HG03103 (cell line): ENCODE data around the gene PFKFB2.

Source experiments
- ATAC-seq: cut with Tn5 transposase; IDR thresholded peaks from one replicate; pipeline ENCODE4 v1.9.1; 2021; ENCODE audit warnings: low read depth; ENCODE audit not compliant: unreplicated experiment

The PFKFB2 gene

GRCh38 chr1:207088161-207088560, 35.1 kb downstream of the PFKFB2 start:
- no peak for ATAC-seq

GRCh38 chr1:207088701-207089626, 35.9 kb downstream of the PFKFB2 start, which contains the start of gene C4BPB:
TSS of gene C4BPB (plus strand) at chr1:207088860. CDS start at chr1:207089532, 672 bp downstream.
- ATAC-seq: no peak

- ATAC-seq: no peak
Observed at GRCh38 chr1:207089627-207090355, 36.7 kb downstream of the PFKFB2 start.

- no peak for ATAC-seq
Observed at GRCh38 chr1:207091200-207091908, 38.3 kb downstream of the PFKFB2 start.

GRCh38 chr1:207093944-207094343, 40.9 kb downstream of the PFKFB2 start:
- ATAC-seq: no peak

- ATAC-seq: peak; percentile 79
Observed at GRCh38 chr1:207097871-207098324, 44.8 kb downstream of the PFKFB2 start.

GRCh38 chr1:207101720-207102119, 48.6 kb downstream of the PFKFB2 start:
- ATAC-seq: no peak

- ATAC-seq: no peak
Observed at GRCh38 chr1:207102146-207102545, 49.1 kb downstream of the PFKFB2 start.

- ATAC-seq: no peak
Observed at GRCh38 chr1:207102659-207103058, 49.6 kb downstream of the PFKFB2 start.

- no peak for ATAC-seq
Observed at GRCh38 chr1:207103892-207104373, 50.9 kb downstream of the PFKFB2 start, which contains the start of gene C4BPA. TSS of gene C4BPA (plus strand) at chr1:207104233. CDS start at chr1:207113026, 8,793 bp downstream.

GRCh38 chr1:207109004-207109403, 55.9 kb downstream of the PFKFB2 start:
- no peak for ATAC-seq

GRCh38 chr1:207112616-207113296, 59.7 kb downstream of the PFKFB2 start:
- ATAC-seq: no peak

- ATAC-seq: no peak
Observed at GRCh38 chr1:207115269-207115668, 62.2 kb downstream of the PFKFB2 start.

GRCh38 chr1:207124389-207124788, 71.3 kb downstream of the PFKFB2 start:
- ATAC-seq: no peak

GRCh38 chr1:207128336-207128921, 75.4 kb downstream of the PFKFB2 start:
- ATAC-seq: no peak

GRCh38 chr1:207129053-207129452, 76.0 kb downstream of the PFKFB2 start:
- ATAC-seq: no peak
